Fibroblast of peridontal ligament (primary cell): ENCODE measurements around the gene PDCD2L.
"Not testable (repeated sequence)": the region's sequence is repeated elsewhere in the genome, so short reads cannot be mapped to it uniquely, and the experiment has no call there.

ENCODE experiments used
- DNase-seq: peaks from one replicate; pipeline ENCODE4 v3.0.0-alpha.2; 2010; ENCODE audit errors: extremely low read depth

The PDCD2L gene, protein sequence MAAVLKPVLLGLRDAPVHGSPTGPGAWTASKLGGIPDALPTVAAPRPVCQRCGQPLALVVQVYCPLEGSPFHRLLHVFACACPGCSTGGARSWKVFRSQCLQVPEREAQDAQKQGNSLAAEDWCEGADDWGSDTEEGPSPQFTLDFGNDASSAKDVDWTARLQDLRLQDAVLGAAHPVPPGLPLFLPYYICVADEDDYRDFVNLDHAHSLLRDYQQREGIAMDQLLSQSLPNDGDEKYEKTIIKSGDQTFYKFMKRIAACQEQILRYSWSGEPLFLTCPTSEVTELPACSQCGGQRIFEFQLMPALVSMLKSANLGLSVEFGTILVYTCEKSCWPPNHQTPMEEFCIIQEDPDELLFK

GRCh38 chr19:34404109-34404909, at the start of gene PDCD2L:
PDCD2L (plus strand) TSS chr19:34404399; CDS start chr19:34404431, 32 bp downstream.
- DNase-seq = peak; percentile 87

DNA sequence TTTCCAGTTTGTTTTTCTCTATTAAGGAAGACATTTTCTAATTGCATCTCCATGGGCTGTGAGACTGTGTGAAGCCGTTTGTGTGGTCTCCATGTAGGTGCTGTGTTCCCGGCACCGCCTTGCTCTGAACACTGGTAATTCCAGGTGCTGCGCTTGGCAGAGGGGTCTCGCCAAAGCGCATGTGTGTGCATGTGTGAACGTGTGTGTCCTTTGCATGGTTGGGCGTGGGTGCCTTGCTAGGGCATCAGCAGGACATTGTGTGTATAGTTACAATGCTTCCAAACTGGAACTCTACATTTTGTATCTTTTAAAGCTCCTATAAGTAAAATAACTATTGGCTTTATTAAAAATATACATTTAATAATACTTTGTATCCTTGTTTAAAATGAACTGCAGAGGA, 49.0 kb upstream of the PDCD2L start:
- DNase-seq = no peak

- no peak for DNase-seq
These were observed 47.3 kb upstream of the PDCD2L start for GRCh38 chr19:34356875-34357274.

DNA sequence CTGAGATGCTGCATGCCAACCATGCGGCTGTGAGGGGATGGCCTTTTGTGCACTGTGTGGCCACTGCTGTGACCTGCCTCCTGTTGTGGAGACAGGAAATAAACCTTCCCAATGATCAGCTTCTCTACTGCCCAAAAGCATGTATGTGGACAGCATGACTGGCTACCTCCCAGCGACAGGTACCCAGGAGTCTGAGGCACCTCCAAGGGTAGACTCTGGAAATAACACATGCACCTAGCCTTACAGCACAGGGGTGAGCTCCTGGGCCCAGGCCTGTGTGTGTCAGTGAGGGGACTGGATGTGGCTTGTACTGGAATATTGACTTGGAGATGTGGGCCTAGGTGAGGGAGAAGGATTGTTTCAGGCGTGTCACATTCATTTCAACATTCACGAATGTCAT, 46.8 kb upstream of the PDCD2L start:
- DNase-seq = no peak

GRCh38 chr19:34359140-34359953, 44.9 kb upstream of the PDCD2L start:
- peak; percentile 93 for DNase-seq

DNA sequence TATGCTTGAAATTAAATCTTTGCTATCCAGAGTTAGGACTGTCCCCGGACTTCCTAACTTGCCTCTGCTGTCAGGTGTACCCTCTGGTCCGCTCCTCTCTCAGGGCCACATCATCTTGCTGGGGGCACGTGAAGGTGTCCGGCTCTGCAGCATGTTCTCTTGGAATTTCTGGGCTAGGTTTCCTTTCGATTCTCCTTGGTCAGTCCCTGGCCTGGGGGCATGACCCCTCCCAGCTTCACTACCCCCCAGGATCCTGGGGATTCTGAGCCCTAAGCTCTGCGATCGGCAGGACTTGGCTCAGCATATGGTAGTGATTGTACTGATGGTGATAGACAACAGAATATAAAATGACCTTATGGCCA, 44.3 kb upstream of the PDCD2L start:
- no peak for DNase-seq

GRCh38 chr19:34360354-34360909, 43.8 kb upstream of the PDCD2L start:
- no peak for DNase-seq

DNA sequence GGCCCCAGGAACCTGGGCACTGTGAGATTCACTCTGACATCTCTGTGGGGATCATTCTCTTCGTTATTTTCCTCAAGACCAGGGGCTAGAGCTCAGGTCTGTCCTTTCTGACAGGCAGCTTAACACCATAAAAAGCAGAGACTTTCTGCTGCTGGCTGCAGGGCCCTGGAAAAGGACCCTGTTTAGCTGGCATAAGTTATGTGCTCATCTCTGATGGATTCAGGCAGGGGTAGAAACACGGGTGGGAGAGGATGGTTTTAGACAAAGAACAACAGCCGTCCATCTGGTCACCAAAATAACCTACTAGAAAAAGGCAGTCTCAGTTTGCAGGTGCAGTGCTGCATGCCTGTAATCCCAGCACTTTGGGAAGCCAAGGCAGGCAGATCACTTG, 41.5 kb upstream of the PDCD2L start:
- DNase-seq = no peak

DNA sequence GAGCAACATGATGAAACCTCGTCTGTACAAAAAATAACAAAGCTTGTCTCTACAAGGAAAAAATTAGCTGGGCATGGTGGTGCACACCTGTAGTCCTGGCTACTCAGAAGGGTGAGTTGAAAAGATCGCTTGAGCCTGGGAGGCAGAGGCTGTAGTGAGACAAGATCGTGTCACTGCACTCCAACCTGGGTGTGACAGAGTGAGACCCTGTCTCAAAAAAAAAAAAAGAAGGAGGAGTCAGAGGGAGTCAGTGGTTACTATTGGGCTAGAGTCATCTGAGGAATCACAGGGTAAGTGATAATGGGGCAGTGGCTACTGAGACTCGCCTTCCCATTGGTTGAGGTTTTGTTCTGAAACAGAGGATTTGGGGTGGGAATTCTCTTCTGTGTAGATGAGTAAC, 41.1 kb upstream of the PDCD2L start:
- DNase-seq = no peak

DNA sequence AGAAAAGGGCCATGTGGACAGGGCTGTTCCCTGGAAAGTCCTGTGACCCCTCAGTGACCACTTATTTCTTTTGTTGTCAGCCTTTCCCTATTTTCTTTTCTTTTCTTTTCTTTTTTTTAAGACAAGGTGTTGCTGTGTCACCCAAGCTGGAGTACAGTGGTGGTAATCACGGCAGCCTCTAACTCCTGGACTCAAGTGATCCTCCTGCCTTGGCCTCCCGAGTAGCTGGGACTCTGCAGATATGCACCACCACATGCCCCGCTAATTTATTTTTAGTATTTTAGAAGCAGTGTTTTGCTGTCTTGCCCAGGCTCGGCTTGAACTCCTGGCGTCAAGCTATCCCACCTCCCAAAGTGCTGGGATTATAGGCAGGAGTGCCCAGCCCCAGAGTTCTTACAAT, 40.3 kb upstream of the PDCD2L start:
- DNase-seq = no peak

DNA sequence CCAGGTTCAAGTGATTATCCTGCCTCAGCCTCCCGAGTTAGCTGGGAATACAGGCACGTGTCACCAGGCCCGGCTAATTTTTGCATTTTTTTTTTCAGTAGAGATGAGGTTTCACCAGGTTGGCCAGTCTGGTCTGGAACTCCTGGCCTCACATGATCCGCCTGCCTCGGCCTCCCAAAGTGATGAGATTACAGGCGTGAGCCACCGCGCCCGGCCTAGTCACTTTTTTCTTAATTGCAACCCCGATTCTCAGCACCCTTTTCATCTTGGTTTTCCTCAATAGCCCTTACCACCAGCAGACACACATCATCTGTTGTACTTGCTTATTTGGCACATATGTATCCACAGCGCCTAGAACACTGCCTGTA, 39.8 kb upstream of the PDCD2L start:
- DNase-seq = no peak

DNA sequence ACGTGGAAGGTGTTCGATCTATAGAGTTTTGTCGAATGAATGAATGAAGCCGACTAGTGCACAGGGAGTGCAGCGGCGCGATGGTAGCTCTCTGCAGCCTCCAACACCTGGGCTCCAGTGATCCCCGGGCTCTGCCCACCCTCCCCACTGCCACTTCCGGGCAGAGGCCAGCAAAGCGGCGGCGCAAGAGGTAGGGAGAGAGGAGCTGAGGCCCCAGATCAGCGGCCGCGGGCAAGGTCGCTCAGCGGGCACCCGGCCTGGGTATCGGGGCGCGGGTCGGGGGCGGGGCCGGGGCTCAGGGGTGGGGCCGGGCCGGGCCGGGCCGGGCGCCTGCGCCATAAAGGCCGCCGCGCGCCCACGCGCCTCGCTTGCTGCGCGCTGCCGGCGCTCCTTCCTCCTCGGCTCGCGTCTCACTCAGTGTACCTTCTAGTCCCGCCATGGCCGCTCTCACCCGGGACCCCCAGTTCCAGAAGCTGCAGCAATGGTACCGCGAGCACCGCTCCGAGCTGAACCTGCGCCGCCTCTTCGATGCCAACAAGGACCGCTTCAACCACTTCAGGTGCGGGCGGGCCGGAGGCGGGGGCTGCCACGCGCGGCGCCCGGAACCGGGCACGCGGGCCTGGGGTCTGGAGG, 39.3 kb upstream of the PDCD2L start, which contains the start of gene GPI:
TSS of gene GPI (plus strand) at position 367 of the 633 bp plus-strand sequence. CDS start at position 438, 71 bp downstream.
- peak; percentile 20 for DNase-seq

GRCh38 chr19:34365463-34366401, 38.5 kb upstream of the PDCD2L start:
- peak; percentile 31 for DNase-seq

DNA sequence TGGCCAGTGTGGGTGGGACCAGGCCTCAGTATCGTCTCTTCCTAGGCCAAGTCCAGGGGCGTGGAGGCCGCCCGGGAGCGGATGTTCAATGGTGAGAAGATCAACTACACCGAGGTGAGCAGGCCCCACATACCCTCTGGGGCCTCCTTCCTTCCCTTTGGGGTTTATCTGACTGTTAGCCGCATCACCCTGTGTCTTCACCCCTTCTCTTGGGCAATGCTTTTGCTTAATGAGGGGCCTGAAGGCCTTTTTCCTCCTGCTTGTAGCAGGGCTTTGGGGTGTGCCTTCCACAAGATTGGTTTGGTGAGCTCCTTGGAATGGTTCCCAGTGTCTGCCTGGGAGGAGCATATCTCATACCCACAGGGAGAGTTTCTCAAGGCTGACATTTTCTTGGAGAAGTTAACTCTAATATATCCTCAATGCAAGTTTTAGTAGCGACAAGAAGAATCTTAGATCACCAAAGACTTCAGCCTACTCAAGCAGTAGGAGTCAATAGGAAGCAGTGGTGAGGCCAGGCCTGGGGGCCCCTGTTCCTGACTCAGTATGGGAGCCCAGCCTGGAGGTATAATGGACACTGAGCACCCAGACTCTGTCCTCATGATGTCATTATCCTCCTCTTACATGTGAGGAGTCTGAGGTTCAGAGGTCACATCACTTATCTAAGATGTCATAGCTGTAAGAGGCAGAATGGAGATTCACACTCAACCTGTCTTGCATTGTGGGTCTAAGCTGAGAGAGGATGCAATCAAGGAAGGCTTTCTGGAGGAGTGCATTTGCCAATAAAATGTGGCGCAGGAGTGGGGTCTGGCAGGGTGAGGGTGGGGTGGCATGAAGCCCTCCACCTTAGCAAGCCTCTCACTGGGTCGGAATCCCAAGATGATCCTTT, 37.2 kb upstream of the PDCD2L start:
- peak; percentile 83 for DNase-seq

DNA sequence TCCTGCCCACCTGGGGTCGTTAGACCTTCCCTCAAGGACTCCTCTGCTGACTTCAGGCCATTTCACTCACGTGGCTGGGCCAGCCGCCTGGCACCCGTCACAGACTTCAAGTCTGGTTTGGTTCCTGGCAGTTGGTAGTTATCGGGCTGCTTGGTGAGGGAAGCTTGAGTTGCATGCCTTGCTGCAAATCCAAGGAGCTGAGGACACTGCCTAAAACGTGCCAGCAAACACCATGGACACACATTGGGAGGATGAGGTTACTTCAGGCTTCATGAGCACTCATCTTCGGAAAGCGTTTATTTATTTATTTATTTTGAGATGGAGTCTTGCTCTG, 36.6 kb upstream of the PDCD2L start:
- no peak for DNase-seq

- DNase-seq = no peak
These were observed 35.9 kb upstream of the PDCD2L start for GRCh38 chr19:34368338-34368737.

GRCh38 chr19:34369166-34369565, 35.0 kb upstream of the PDCD2L start:
- not testable (repeated sequence) for DNase-seq

DNA sequence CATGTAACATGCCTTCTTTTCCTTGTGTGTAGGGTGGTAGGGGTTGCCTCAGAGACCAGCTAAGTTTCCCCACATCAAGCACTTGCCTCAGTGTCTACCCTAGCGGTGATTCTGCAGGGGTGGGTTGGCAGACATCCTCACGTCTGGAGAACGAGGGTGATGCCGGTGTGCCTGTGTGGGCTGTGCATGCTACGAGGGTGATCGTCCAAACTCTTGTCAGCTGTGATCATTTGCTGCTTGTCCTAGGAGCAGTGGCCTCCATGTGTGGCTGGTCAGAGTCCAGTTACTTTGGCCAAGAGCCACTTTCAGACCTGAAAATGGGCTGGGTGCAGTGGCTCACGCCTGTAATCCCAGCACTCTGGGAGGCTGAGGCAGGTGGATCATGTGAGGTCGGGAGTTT, 34.1 kb upstream of the PDCD2L start:
- no peak for DNase-seq

DNA sequence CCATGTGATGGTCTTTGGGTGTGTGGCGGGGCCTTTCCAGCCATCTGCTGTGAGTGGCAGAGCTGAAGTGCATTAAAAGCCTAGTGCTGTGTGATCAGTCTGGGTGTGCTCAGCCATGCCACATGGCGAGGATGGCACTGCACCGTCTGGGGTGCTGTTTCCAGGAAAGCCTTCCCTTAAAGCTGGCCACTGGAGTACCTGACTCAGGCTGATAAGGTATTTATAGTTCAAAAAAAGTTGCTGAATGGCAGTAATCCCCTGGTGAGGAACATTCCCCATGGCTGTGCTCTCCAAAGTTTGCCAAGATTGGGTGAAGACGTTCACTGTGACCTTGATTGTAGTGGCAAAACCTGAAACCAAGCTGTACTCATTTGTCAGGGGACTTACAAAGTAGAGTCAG, 33.2 kb upstream of the PDCD2L start:
- DNase-seq = no peak
